HL-60 (cell line): Measurements from ENCODE around the gene SLC25A1.
"Not testable (repeated sequence)": the region's sequence is repeated elsewhere in the genome, so short reads cannot be mapped to it uniquely, and the experiment has no call there.

Experiments used
- POLR2AphosphoS5 ChIP-seq: IDR thresholded peaks from 2 replicates; pipeline ENCODE4 v1.6.1; 2012; ENCODE audit warnings: low read depth
- REST ChIP-seq: IDR thresholded peaks from 2 replicates; pipeline ENCODE4 v1.6.1; 2012; ENCODE audit warnings: low read depth; ENCODE audit not compliant: insufficient replicate concordance
- TF ChIP-seq, protein P1 (sequence below): IDR thresholded peaks from one replicate; pipeline ENCODE4 v1.5.1; 2011; ENCODE audit warnings: low read length, control low read depth, inconsistent platforms; ENCODE audit not compliant: insufficient read depth

DNA sequence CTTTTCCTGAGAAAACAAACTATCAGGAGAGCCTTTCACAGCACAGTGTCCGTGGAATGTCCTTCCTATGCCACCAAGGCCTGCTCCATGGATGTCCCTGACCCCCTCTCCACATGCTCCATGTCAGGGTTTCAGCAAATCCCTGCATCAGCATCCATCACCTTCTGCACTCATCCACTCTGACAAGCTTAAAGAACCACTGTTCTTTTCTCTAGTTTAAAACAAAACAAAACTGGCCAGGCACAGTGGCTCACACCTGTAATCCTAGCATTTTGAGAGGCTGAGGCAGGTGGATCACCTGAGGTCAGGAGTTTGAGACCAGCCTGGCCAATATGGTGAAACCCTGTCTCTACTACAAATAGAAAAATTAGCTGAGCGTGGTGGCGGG, 24.3 kb upstream of the SLC25A1 start:
- not testable (repeated sequence) for TF ChIP-seq POLR2AphosphoS5, REST
- TF ChIP-seq, protein P1, sequence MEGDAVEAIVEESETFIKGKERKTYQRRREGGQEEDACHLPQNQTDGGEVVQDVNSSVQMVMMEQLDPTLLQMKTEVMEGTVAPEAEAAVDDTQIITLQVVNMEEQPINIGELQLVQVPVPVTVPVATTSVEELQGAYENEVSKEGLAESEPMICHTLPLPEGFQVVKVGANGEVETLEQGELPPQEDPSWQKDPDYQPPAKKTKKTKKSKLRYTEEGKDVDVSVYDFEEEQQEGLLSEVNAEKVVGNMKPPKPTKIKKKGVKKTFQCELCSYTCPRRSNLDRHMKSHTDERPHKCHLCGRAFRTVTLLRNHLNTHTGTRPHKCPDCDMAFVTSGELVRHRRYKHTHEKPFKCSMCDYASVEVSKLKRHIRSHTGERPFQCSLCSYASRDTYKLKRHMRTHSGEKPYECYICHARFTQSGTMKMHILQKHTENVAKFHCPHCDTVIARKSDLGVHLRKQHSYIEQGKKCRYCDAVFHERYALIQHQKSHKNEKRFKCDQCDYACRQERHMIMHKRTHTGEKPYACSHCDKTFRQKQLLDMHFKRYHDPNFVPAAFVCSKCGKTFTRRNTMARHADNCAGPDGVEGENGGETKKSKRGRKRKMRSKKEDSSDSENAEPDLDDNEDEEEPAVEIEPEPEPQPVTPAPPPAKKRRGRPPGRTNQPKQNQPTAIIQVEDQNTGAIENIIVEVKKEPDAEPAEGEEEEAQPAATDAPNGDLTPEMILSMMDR = not testable (repeated sequence)
